Measurements from ENCODE around the gene TMEM243. TPM values are rescaled to one million over a fixed set of nuclear protein-coding genes. Genes with fewer than 3 reads are reported as not detected.

The TMEM243 gene
- total and polyA plus RNA-seq, 2 experiments from 2014 or later = 44.5 to 82.5 TPM

GRCh38 chr7:87202705-87203104 is 16.8 kb downstream of the TMEM243 start:
- H2AFZ ChIP-seq = no peak overlapping the region
- H3F3A ChIP-seq (replicated peaks; ENCODE audit: low read depth) = no peaks in the 10 kb centered on the region
- Mint-ChIP-seq H3K9me3 (peaks cover 46% of the 10 kb centered on the region), H3K27ac (no peak overlapping the region), H3K4me3 (no peak overlapping the region), H3K27me3 (ENCODE audit: insufficient read depth, low read depth, poor library complexity) (peaks cover 4% of the 10 kb centered on the region), H3K36me3 (ENCODE audit: low read depth) (peaks cover 78% of the 10 kb centered on the region), H3K4me1 (peaks cover 11% of the 10 kb centered on the region; the same call in 2 of the 3 replicates)
- peaks cover 76% of the 10 kb centered on the region for H3K79me2 ChIP-seq (replicated peaks; ENCODE audit: insufficient read depth)
- H3K36me3 ChIP-seq (ENCODE audit: insufficient read depth) = 0 out of 2 replicates have a peak, but pooled peaks cover 26% of the 10 kb centered on the region
- no peak overlapping the region for H3K4me3 ChIP-seq
- no peak overlapping the region for H3K27ac ChIP-seq (ENCODE audit: low read depth)
- ATAC-seq = no peak
- H3K9me2 ChIP-seq (ENCODE audit: insufficient read depth) = 0 out of 2 replicates have a peak, but pooled peaks cover 5% of the 10 kb centered on the region
- H3K4me2 ChIP-seq = no peak overlapping the region
- H3K4me1 ChIP-seq (ENCODE audit: insufficient read depth) = 0 out of 2 replicates have a peak, but pooled peaks cover 4% of the 10 kb centered on the region
- peaks cover 10% of the 10 kb centered on the region for H4K20me1 ChIP-seq (replicated peaks; ENCODE audit: insufficient read depth)
- TF ChIP-seq POLR2AphosphoS5 (IDR thresholded peaks at IDR 0.05; ENCODE audit: low read depth) (no peak), ZNF331 (CRISPR knock-in tag; IDR thresholded peaks at IDR 0.05; ENCODE audit: low read depth) (no peak), CREB1 (CRISPR knock-in tag; IDR thresholded peaks at IDR 0.05; ENCODE audit: low read depth) (no peak), ZNF462 (CRISPR knock-in tag; IDR thresholded peaks at IDR 0.05) (no peak), EZH2phosphoT487 (IDR thresholded peaks at IDR 0.05; ENCODE audit: unreplicated experiment) (no peak), JUNB (IDR thresholded peaks at IDR 0.05; ENCODE audit: unreplicated experiment) (no peak), STAT1 (IDR thresholded peaks at IDR 0.05; ENCODE audit: unreplicated experiment) (no peak), ZNF114 (CRISPR knock-in tag; IDR thresholded peaks at IDR 0.05) (no peak), CTCF (conservative IDR thresholded peaks at IDR 0.05; ENCODE audit: low read depth in 2 of 2) (no peak), REST (IDR thresholded peaks at IDR 0.05; ENCODE audit: unreplicated experiment) (no peak), ETS1 (IDR thresholded peaks at IDR 0.05) (no peak), NANOG (IDR thresholded peaks at IDR 0.05; ENCODE audit: borderline replicate concordance) (no peak), EZH2 (IDR thresholded peaks at IDR 0.05; ENCODE audit: low read depth, unreplicated experiment) (no peak)
- no peak for DNase-seq (ENCODE audit: low spot score)
- no peaks in the 10 kb centered on the region for H3K27me3 ChIP-seq (ENCODE audit: insufficient read depth)

Data from GM23338 (cell line).